ENCODE measurements around the gene UNC93B1. TPM values are rescaled to one million over a fixed set of nuclear protein-coding genes. Genes with fewer than 3 reads are reported as not detected.

UNC93B1 gene
- polyA plus RNA-seq, 1 donor, result 6.0 TPM

- no peak for DNase-seq (ENCODE audit: low read depth)
Measured at GRCh38 chr11:68022531-68022930, 18.6 kb upstream of the UNC93B1 start.

GRCh38 chr11:68021167-68021787 is 17.4 kb upstream of the UNC93B1 start:
- no peak for DNase-seq (ENCODE audit: low read depth)

GRCh38 chr11:68020575-68020974 is 16.7 kb upstream of the UNC93B1 start:
- no peak for DNase-seq (ENCODE audit: low read depth)

- no peak for DNase-seq (ENCODE audit: low read depth)
Measured at GRCh38 chr11:68019486-68019885, 15.6 kb upstream of the UNC93B1 start.

- no peak for DNase-seq (ENCODE audit: low read depth)
Measured at GRCh38 chr11:68018730-68019190, 14.9 kb upstream of the UNC93B1 start.

GRCh38 chr11:68017980-68018729 is 14.3 kb upstream of the UNC93B1 start:
- no peak for DNase-seq (ENCODE audit: low read depth)

- no peak for DNase-seq (ENCODE audit: low read depth)
Measured at GRCh38 chr11:68016904-68017817, 13.3 kb upstream of the UNC93B1 start.

GRCh38 chr11:68016161-68016903 is 12.4 kb upstream of the UNC93B1 start:
- no peak for DNase-seq (ENCODE audit: low read depth)

GRCh38 chr11:68015467-68015866 is 11.6 kb upstream of the UNC93B1 start:
- no peak for DNase-seq (ENCODE audit: low read depth)

GRCh38 chr11:68014947-68015447 is 11.1 kb upstream of the UNC93B1 start:
- DNase-seq (ENCODE audit: low read depth), result no peak

- DNase-seq (ENCODE audit: low read depth), result no peak
Measured at GRCh38 chr11:68014157-68014946, 10.5 kb upstream of the UNC93B1 start.

GRCh38 chr11:68013611-68014156 is 9.8 kb upstream of the UNC93B1 start:
- no peak for DNase-seq (ENCODE audit: low read depth)

GRCh38 chr11:68012843-68013610 is 9.1 kb upstream of the UNC93B1 start:
- no peak for DNase-seq (ENCODE audit: low read depth)

- DNase-seq (ENCODE audit: low read depth), result no peak
Measured at GRCh38 chr11:68012044-68012842, 8.3 kb upstream of the UNC93B1 start.

- no peak for DNase-seq (ENCODE audit: low read depth)
Measured at GRCh38 chr11:68011051-68011943, 7.4 kb upstream of the UNC93B1 start.

GRCh38 chr11:68010090-68011041 is 6.5 kb upstream of the UNC93B1 start, which contains the start of gene ALDH3B1:
ALDH3B1 (plus strand) TSS chr11:68010327; CDS start chr11:68015298, 4,971 bp downstream.
- DNase-seq (ENCODE audit: low read depth), result no peak
